Bronchial epithelial cell (primary cell): Measurements from ENCODE around the gene CACNB3. TPM values are rescaled to one million over a fixed set of nuclear protein-coding genes. Genes with fewer than 3 reads are reported as not detected.

Source experiments
- DNase-seq: peaks from one replicate; pipeline ENCODE4 v3.0.0-alpha.2; 2010; ENCODE audit warnings: low read depth
- FAIRE-seq: peaks from 2 replicates; lab custom pipeline; 2011; peaks lifted over from hg19 to GRCh38; lab: Jason Lieb, UNC
- H3K27me3 ChIP-seq: 2 replicates; pipeline ENCODE4 v1.5.1; 2011; ENCODE audit warnings: low read length; ENCODE audit not compliant: control insufficient read depth, insufficient read depth
- H3K36me3 ChIP-seq: 2 replicates; pipeline ENCODE4 v1.5.1; 2011; ENCODE audit warnings: low read length; ENCODE audit not compliant: control insufficient read depth, insufficient read depth
- H3K4me3 ChIP-seq: 2 replicates; pipeline ENCODE4 v1.5.1; 2011; ENCODE audit warnings: mild to moderate bottlenecking, low read depth, low read length, control low read depth
- CTCF ChIP-seq: IDR thresholded peaks from 2 replicates; pipeline ENCODE4 v1.5.1; 2011; ENCODE audit warnings: mild to moderate bottlenecking, moderate library complexity, low read length, control low read depth, inconsistent platforms; ENCODE audit not compliant: insufficient read depth, severe bottlenecking
- total RNA-seq: library from RNA; depleted of rRNA; stranded (reverse); fragments of >200 nt; gene quantifications from 2 replicates; pipeline ENCODE4 v1.2.1, GENCODE V29; 2014

Gene CACNB3
- total RNA-seq, 1 donor from 2014 or later = 7.4 TPM

- Histone ChIP-seq H3K27me3 (no peaks in the 10 kb centered on the region), H3K4me3 (no peak overlapping the region), H3K36me3 (peaks cover 32% of the 10 kb centered on the region)
- TF ChIP-seq CTCF = no peak
- DNase-seq (no peak), FAIRE-seq (no peak)
Measured at GRCh38 chr12:48774516-48774915, 43.8 kb upstream of the CACNB3 start.

- no peak for FAIRE-seq
- no peak for DNase-seq
- no peak for TF ChIP-seq CTCF
- Histone ChIP-seq H3K36me3 (peaks cover 30% of the 10 kb centered on the region), H3K27me3 (no peaks in the 10 kb centered on the region), H3K4me3 (no peak overlapping the region)
Measured at GRCh38 chr12:48775299-48775698, 43.0 kb upstream of the CACNB3 start.

GRCh38 chr12:48775991-48776649, 42.2 kb upstream of the CACNB3 start:
- H3K36me3 ChIP-seq = peaks cover 27% of the 10 kb centered on the region
- DNase-seq (no peak), FAIRE-seq (no peak)

GRCh38 chr12:48776956-48777355, 41.3 kb upstream of the CACNB3 start:
- no peaks in the 10 kb centered on the region for H3K27me3 ChIP-seq
- DNase-seq (no peak), FAIRE-seq (no peak)
- H3K36me3 ChIP-seq = peaks cover 22% of the 10 kb centered on the region
- H3K4me3 ChIP-seq = no peak overlapping the region
- TF ChIP-seq CTCF = no peak

More at GRCh38 chr12:48775991-48776649, 42.2 kb upstream of the CACNB3 start:
- H3K4me3 ChIP-seq = no peak overlapping the region
- no peak for TF ChIP-seq CTCF
- H3K27me3 ChIP-seq = no peaks in the 10 kb centered on the region

- no peak for TF ChIP-seq CTCF
- no peak overlapping the region for H3K4me3 ChIP-seq
- no peaks in the 10 kb centered on the region for H3K27me3 ChIP-seq
- peaks cover 20% of the 10 kb centered on the region for H3K36me3 ChIP-seq
- no peak for FAIRE-seq
- DNase-seq = no peak
Measured at GRCh38 chr12:48777501-48778400, 40.5 kb upstream of the CACNB3 start.
